Fibroblast of skin of abdomen (primary cell): Measurements from ENCODE around the gene SYT14.
"Not testable (repeated sequence)": the region's sequence is repeated elsewhere in the genome, so short reads cannot be mapped to it uniquely, and the experiment has no call there.

Source experiments
- DNase-seq: peaks from one replicate; pipeline ENCODE4 v3.0.0-alpha.2; 2013

SYT14 gene

DNA sequence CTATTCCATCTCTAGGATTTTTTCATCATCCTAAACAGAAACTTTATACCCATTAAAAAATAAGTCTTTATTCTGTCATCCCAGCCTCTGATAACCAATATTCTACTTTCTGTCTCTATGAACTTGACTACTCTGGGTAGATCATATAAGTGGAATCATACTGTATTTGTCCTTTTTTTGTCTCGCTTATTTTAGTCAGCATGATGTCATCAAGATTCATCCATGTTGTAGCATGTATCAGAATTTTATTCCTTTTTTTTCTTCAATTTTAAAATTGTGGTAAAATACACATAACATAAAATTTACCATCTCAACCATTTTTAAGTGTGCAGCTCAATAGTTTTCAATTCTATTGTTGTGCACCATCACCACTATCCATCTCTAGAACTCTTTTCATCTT lies 90.0 kb downstream of the SYT14 start:
- no peak for DNase-seq

DNA sequence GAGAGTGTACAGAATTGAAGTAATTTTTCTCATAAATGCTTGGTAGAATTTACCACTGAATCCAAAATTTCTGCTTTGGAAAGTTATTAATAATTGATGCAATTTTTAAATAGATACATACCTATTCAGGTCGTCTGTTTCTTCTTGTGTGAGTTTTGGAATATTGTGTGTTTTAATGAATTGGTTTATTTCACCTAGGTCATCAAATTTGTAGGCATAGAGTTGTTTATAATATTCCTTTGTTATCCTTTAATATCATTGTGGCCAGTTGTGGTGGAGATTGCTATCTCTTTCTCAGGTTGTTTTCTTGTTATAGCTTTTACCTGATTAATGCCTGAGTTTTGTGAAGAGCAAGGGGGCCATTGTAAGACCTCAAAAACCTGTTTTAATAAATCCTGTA lies 93.5 kb downstream of the SYT14 start:
- DNase-seq, result no peak

DNA sequence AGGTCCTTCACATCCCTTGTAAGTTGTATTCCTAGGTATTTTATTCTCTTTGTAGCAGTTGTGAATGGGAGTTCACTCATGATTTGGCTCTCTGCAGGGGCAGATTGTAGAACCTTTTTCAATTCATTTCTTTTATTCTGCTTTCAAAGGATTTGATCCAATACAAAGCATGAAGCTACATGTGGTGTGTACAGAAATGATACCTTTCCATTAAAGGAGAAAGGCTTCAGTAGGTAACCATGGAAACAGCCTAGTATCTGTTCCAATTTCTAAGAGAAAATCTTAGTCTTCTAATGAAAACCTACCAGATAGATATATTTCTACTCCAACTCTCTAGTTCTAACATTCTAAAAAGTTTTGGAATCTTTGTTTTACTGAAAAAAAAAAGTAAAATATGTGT lies 105.0 kb downstream of the SYT14 start:
- no peak for DNase-seq

DNA sequence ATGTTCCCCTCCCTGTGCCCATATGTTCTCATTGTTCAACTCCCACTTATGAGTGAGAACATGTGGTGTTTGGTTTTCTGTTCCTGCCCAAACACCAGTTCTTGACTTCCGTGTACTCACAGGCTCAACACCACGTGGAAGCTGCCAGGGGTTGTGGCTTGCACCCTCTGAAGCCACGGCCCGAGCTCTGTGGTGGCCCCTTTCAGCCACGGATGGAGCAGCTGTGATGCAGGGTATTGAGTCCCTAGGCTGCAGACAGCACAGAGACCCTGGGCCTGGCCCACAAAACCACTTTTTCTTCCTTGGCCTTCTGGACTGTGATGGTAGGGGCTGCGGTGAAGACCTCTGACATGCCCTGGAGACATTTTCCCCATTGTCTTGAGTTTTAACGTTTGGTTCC lies 111.6 kb downstream of the SYT14 start:
- no peak for DNase-seq

DNA sequence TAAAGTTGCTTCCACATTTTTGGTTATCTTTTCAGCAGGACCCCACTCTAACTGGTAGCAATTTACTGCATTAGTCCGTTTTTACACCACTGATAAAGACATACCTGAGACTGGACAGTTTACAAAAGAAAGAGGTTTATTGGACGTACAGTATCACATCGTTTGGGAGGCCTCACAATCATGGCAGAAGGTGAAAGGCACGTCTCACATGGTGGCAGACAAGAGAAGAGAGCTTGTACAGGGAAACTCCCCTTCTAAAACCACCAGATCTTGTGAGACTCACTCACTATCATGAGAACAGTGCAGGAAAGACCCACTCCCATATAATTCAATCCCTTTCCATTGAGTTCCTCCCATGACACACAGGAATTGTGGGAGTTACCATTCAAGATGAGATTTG lies 112.5 kb downstream of the SYT14 start:
- not testable (repeated sequence) for DNase-seq

DNA sequence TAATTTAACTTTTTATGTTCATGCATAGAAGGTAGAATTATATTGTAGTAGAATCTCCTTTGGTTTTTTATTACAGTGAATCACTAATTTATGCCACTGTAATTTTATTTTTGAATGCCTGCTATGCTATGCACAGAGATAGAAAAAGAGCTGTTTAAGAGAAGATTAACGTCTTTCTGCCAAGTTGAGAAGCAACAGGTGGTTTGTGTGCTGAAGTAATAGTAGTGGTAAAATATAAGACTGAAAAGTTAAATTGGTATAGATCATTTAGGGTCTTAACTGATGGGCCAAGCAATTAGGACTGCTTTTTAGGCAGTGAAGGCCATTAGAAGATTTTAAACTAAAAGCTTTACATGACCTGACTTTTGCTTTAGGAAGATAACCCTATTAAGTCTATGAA lies 115.1 kb downstream of the SYT14 start:
- DNase-seq, result no peak

DNA sequence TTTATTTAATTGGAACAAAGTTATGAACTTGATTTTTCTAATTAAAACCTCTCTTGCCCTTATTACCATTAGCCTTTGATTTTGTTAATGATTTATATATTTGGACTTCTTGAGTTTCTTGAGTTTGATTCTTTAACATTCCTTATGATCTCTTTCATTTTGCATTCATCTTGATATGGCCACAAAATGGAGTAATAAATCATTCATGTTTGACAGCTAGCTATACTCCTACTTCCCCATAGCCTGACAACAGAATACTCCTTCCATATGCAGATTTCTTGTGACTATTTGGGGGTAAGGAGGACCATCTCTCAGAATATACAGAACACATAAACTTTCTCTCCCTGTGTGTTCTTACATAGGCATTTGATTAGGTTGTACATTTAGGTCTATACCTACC lies 119.6 kb downstream of the SYT14 start:
- no peak for DNase-seq

DNA sequence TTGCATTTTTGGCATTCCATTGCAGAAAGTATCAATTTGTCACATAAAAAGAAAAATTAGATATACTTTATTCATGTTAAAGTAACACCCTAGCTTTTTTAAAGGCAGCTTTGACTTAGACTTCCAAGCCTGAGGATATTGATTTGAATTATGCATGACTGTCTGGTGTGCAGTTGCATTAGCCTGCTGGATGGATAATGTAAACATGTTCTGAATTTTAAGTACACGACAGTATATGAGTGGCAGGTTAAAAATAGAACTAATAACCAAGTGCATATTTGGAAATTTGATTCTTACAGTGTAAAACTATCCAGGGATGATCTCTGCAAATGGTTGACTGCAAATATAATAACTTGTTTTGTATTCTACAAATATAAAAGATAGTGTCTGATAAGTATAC lies 124.0 kb downstream of the SYT14 start:
- DNase-seq, result no peak

DNA sequence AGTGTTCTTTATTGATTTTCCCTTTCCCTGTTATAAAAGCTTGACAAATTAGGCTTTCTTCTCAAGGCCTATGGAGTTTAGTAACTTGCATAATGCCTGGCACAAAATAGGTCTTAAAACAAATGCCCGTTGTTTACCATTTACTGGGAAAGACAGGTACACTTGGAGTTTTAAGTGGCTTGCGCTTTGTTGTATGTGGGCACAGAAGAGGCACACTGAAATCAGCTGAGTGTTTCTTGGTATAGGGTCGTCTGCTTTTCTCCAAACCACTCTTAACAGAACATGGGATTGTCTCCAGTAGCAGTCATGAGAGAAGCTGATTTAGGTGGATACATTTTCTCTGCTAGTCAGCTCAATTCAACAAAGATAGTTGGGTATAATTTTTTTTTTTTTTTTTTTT lies 132.5 kb downstream of the SYT14 start:
- no peak for DNase-seq

DNA sequence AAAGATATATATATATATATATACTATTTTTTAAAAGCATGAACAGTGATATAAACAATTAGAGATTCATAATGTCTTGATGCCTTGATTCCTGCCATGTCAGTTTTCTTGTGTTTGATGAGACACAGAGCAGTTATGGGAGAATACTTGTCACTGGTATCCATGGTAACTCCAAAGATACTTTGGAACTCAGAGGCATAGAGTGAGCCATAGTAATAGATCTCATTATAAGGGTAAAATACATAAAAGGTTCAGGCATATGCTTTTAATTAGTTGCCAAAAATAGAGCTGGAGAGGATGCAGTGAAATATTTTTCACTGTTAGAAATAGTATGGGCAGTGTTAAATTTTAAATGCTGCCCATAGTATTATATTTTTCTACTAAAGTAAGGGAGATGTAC lies 134.1 kb downstream of the SYT14 start:
- DNase-seq, result peak; percentile 67

DNA sequence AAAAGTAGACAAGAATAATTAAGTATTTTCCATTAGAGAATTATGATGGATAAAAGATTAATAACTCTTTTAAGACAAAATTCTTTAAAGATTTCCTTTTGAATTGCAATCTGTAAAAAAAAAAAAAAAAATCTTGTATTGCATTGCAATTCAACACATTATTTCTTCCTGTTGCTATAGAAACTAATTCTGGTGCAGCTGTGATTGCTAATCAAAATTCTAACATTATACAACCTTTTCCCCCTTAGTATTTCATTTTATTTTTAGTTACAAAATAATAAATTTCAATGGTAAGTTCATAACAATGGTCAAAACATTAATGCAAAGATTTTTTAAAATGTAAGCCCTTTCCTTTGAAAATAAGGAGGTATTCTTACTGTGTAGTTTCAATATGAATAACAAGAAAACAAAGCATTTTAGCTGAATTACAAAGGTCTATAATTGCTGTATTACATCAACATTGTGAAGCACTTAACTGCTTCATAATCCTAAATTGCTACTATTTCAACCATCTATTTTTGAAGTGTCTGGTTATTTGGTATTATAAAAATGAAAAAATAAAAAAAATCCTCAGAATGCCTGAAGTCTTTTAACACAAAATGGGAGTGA lies 135.0 kb downstream of the SYT14 start:
- DNase-seq, result no peak

DNA sequence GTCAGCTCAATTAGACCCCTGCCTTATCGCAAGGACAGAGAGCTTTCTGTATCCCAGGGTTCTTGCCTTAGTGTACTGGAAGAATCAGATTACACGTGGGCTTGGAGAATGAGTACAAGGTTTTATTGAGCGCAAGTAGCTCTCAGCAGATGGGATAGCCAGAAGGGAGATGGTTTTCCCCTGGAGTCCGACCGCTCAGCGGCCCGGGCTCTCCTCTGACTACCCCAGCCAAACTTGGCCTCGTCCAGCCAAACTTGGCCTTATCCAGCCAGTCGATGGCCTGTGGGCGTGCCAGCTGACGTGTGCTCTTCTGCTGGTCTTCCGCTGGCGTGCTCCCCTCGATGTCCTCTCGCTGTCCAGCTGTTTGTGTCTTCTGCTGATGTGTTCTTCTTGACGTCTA lies 136.9 kb downstream of the SYT14 start:
- no peak for DNase-seq

DNA sequence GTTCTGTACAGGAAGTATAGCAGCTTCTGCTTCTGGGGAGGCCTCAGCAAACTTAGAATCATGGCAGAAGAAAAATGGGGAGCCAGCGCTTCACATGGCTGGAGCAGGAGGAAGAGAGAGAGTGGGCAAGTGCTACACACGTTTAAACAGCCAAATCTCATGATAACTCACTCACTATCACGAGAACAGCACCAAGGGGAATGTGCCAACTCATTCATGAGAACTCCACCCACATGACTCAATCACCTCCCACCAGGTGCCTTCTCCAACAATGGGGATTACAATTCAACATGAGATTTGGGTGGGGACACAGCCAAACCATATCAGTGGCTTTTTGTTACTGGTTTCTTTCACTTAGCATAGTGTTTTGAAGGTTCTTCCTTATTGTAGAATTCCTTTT lies 138.6 kb downstream of the SYT14 start:
- no peak for DNase-seq

DNA sequence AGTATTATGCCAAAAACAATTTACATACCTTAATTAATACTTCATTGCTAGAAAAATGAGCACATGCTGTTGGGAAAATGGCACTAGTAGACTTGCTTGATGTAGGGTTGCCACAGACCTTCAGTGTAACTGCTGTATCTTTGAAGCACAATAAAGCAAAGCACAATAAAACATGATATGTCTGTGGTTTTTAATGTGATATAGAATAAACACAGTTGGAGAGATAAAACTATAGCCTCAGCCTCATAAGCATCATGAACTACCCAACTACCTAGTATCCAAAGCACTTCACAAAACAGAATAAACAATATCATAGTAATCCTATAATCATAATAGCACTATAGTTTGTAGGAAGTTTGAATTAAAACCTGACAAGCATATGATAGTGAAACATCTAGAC lies 143.5 kb downstream of the SYT14 start:
- no peak for DNase-seq

DNA sequence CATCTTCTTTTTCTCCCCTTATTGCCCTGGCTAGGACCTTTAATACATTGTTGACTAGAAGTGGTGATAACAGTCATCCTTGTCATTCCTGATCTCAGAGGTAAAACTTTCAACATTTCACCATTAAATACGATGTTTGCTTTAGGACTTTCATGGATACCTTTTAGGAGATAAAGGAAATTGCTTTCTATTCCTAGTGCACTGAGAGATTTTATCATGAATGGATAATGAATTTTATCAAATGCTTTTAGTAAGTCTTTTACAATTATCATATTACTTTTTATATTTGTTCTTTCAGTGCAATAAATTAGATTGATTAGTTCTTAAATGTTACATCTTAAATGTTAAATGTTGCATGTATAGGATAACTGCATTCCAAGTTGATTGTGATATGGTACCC lies 147.3 kb downstream of the SYT14 start:
- DNase-seq, result no peak

DNA sequence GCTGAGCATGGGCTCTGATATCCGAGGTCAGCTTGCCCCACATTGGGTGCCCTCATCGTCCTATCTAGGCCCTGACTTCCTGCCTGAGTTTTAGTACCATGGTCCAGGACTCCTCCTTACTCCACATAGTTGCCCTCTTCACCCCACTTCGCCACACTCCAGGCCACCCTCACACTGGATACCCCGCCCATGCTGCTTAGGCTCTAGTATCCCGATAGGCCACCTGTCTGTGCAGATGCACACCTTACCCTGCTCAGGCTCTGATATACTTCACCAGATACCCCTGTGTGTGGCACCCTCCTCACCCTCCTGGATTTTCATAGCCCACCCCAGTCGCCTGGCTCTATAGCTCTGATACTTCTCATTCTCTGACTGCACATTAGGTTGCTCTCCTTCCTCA lies 149.0 kb downstream of the SYT14 start:
- DNase-seq, result no peak

DNA sequence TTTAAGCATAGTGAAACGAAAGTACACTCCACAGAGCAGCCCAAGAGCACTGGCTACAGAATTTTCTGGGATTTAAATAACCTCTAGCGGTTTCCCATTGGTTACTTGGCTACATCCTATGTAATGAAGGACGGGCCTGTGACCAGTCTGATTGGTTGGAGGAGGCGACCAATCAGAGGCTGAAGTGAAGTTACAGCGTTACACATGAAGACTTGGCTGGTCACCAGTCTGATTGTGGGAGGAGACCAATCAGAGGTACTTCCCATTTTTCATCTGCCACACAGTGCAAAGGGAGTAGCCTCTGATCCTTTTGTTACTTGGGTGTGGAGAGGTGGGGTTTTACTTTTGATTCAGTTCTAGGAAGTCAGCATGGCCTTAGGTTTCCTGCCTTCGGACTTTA lies 151.8 kb downstream of the SYT14 start:
- DNase-seq, result no peak

DNA sequence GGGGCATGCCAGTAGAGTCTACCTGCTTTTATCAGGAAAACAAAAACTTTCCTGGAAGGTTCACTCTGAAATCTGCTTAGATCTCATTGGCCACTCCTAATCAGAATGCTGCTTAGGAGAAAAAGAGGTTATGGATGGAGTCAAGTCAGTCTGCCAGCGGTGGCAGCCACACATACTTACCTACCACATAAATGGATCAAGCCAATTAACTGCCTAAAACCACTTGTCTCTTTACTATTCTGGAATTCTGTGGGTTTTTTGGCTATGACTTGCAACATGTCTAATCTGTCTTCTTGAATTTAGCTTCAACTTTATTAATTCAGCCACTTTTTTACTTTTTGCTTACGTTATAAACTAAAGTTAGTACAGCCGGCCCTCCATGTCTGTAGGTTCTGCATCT lies 154.3 kb downstream of the SYT14 start:
- no peak for DNase-seq

DNA sequence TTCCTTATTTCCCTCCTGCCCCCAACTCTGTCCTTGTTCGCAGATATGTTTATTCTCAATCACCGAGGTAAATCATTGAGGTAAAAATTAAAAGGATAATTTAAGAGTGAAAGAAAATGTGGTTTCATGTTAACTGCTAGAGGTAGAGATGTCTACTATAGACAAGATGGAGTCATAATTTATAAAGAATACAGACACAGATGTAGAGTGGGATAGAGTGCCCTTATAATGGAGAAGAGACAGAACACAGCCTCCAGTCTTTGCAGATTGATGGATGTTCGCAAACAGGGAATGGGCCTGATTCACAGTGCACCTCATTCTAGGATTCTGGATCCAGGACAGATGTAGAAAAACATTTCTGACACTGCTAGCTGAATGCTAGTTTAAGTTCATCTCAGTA lies 155.4 kb downstream of the SYT14 start:
- DNase-seq, result no peak

DNA sequence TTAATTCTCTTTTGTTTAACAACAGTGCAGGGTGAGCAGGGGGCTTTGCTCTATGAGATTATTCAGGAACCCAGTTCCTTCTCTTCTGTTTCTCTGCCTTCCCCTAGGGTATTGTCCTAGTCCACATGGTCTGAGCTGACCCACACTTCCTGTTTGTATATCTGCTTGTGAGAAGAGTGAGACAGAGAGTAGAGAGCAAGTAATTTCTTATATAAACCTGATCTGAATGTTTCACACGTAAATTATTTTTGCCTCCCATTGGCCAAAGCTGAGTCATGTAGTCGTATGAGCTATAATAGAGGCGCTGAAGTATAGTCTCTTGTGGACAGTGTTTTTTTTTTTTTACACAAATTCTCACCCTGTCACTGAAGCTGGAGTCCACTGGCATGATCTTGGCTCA lies 160.3 kb downstream of the SYT14 start:
- DNase-seq, result no peak

DNA sequence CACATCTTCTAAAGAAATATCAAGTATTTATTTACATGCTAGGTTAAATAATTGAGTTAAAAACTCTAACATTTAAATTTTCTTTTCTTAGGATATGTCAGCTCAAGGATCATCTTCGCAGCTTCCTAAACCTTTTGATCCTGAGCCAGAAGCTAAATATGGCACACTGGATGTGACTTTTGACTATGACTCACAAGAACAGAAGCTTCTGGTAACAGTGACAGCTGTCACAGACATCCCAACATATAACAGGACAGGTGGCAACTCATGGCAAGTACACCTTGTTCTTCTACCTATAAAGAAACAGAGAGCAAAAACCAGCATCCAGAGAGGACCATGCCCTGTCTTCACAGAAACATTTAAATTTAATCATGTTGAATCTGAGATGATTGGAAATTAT lies 161.9 kb downstream of the SYT14 start:
- DNase-seq, result no peak

DNA sequence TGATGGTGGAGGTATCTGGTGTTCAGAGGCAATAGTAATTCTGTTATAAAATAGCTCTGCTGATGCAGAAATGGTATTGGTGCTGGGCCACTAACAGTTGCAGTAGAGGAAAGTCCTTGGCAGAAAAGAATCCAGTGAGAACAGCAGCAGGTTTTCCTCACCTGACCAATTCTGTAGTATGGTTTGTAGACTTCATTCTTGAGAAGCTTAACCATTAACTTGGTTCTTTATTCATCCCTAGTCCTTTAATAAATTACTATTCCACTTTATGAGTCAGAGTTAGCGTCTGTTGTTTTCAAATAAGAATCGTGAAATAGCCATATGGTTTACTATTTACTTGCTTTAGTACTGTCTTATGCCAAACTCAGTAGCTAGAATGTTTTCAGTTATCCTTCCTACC lies 166.1 kb downstream of the SYT14 start:
- no peak for DNase-seq

DNA sequence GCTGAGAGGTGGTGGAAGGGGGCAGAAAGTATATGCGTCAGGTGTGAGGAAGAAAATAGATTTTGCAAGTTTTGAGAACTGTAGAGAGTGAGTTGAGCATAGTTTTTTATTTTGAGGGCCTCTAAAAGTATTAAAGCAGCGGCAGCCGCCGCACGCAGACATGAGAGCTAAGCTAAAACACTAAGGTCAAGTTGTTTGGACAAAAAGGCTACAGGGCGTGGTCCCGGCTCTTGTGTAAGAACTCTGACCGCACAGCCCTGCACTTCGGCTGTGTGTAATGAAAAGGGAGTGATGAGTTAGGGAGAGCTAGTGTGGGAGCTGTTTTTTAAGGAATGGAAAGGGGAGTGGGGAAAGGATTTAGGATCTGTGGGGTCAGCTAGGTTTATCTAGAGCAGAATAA lies 174.9 kb downstream of the SYT14 start:
- DNase-seq, result not testable (repeated sequence)

DNA sequence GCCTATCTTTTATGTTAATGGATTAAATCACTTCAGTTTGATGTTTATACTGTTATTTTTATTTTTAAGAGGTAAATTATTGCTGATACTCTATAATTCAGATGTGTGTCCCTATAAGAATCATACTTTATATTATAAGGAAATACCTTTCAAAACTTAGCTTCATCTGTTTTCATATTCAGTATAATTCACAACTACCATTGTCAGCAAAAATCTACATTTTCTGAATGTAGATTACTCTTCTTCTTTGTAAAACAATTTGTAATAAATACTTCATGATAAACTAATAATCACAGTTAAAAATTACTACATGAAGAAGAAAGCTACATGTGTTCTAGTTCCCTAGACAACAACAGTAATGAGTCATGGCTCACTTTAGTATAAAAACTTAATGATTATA lies 179.2 kb downstream of the SYT14 start:
- DNase-seq, result no peak

DNA sequence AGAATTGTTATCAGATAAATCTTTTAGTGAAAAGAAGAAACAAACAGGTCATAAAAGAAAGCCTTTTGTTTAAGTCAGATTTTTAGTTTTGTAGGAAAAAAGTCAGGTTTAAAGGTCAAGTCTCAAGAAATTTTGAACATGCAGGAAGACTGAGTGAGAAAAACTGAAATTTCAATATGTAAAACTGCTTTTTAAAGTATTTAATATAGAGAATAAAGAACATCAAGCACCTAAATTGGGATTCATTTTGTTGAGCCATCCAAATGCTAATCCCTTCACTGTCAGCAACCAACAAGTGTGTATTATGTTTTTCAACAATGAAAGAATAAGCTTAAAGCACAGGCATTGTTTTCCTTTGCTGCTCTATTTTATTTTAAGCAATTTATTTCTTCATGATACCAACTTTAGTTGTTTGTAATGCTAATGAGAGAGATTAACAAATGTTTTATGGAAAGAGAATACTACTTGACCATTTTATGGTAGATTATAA lies 179.7 kb downstream of the SYT14 start:
- no peak for DNase-seq

DNA sequence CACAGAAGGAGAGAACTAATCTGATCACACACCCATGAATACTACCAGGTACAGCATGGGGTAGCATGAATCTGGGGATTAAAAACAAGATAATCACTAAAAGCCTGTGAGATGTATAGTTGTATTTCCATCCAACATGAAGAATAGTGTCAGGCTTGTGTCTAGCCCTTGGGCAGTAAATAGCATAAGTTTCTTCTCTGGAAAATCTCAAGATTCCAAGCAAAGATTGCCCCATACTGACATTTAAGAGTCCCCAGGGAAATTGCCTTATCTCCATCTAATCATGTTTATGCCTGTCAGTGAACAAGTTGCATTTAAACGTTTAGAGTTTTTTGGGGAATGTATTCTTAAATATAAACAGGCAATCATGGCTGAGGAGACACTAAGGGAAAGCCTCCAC lies 185.4 kb downstream of the SYT14 start:
- DNase-seq, result no peak
